GM20431 (cell line): Measurements from ENCODE around the gene IGBP1.
"Not testable (repeated sequence)": the region's sequence is repeated elsewhere in the genome, so short reads cannot be mapped to it uniquely, and the experiment has no call there.

Source experiments
- in situ Hi-C: fragments of 300-500 bp; cut with MseI, MboI; formaldehyde crosslinking; loops from one replicate; pipeline ENCODE4 v1.15.0; 2020; ENCODE audit warnings: low sequenced_read_pairs; ENCODE audit not compliant: unreplicated experiment

Gene IGBP1

GRCh38 chrX:70133303-70134115 lies at the start of gene IGBP1:
IGBP1 (plus strand) TSS chrX:70133447; CDS start chrX:70133948, 501 bp downstream.
- in situ Hi-C loops = no loop called here

- in situ Hi-C loops = no loop called here
These were observed 48.5 kb upstream of the IGBP1 start for GRCh38 chrX:70084592-70085240.

GRCh38 chrX:70087857-70088630 lies 45.2 kb upstream of the IGBP1 start:
- in situ Hi-C loops = no loop called here

- in situ Hi-C loops = no loop called here
These were observed 44.5 kb upstream of the IGBP1 start for GRCh38 chrX:70088751-70089150.

GRCh38 chrX:70089604-70090297 lies 43.5 kb upstream of the IGBP1 start:
- in situ Hi-C loops = no loop called here

- in situ Hi-C loops = no loop called here
These were observed 41.0 kb upstream of the IGBP1 start for GRCh38 chrX:70092247-70092646.

GRCh38 chrX:70096052-70096451 lies 37.2 kb upstream of the IGBP1 start:
- in situ Hi-C loops = no loop called here

- in situ Hi-C loops = no loop called here
These were observed 28.0 kb upstream of the IGBP1 start for GRCh38 chrX:70105229-70105628.

- in situ Hi-C loops = not testable (repeated sequence)
These were observed 21.7 kb upstream of the IGBP1 start for GRCh38 chrX:70111436-70112026.

GRCh38 chrX:70117738-70118137 lies 15.5 kb upstream of the IGBP1 start:
- in situ Hi-C loops = no loop called here

- in situ Hi-C loops = not testable (repeated sequence)
These were observed 10.2 kb upstream of the IGBP1 start for GRCh38 chrX:70123014-70123413.

- in situ Hi-C loops = no loop called here
These were observed 8.6 kb upstream of the IGBP1 start for GRCh38 chrX:70124678-70125077.

- in situ Hi-C loops = no loop called here
These were observed 5.2 kb upstream of the IGBP1 start for GRCh38 chrX:70128071-70128470.

- in situ Hi-C loops = no loop called here
These were observed 3.4 kb upstream of the IGBP1 start for GRCh38 chrX:70129816-70130215.

GRCh38 chrX:70132224-70132623 lies 1.0 kb upstream of the IGBP1 start:
- in situ Hi-C loops = no loop called here

- in situ Hi-C loops = no loop called here
These were observed 357 bp upstream of the IGBP1 start for GRCh38 chrX:70132877-70133302.

- in situ Hi-C loops = no loop called here
These were observed 850 bp downstream of the IGBP1 start for GRCh38 chrX:70134116-70134477.

- in situ Hi-C loops = no loop called here
These were observed 5.4 kb downstream of the IGBP1 start for GRCh38 chrX:70138622-70139021.

- in situ Hi-C loops = no loop called here
These were observed 6.5 kb downstream of the IGBP1 start for GRCh38 chrX:70139736-70140135.

GRCh38 chrX:70141373-70141772 lies 8.1 kb downstream of the IGBP1 start:
- in situ Hi-C loops = no loop called here
